IMR-90 (cell line): ENCODE results near the gene NTMT2.

ENCODE experiments used
- POLR2A ChIP-seq: IDR thresholded peaks from 2 replicates; pipeline ENCODE4 v1.6.1; 2012; ENCODE audit warnings: mild to moderate bottlenecking, low read depth, low read length
- TF ChIP-seq, protein P1 (sequence below): conservative IDR thresholded peaks from 2 replicates; pipeline ENCODE4 v1.5.1; 2012; ENCODE audit warnings: mild to moderate bottlenecking, low read depth, low read length, improper control_type of control experiment

DNA sequence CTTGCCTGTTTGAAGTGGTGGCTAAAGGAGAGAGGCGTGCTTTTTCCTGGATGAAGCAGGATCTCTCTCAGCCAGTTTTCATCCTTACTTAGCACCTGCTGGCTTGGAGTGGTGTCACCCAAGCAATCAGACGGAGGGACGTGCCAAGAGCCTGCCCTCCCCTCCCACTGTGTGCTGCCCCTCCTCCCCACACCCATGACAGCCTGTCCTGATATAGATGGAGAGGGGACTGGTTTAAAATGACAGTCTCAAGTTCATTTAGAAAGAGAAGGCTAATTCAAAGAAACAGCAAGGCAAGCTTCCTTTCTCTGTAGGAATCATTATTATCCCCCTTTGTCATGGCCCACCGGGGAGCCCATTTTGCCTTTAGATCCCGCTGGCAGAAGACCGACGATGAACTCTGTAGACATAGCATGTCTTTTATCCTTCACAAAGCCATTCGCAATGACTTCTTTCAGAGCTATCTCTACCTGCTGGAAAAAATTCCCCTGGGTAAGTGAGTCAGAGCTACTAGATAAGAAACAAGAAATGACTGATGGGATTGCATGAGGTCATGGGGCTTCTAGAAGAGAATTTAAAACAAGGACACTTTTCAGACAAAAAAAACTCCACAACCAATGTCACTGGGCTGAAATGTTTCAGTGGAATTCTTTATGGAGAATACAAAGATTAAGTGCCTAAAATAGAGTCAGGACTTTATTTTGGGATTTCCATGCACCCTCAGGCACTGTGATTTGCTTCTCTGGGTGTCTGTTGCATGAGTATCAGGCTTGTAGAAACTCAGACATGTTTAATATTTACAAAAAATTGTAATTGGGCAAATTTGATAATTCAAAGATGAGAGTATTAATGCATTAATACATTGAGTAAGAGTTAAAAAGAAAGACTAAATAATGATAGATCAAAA lies at the start of gene NTMT2:
- TF ChIP-seq, protein P1, sequence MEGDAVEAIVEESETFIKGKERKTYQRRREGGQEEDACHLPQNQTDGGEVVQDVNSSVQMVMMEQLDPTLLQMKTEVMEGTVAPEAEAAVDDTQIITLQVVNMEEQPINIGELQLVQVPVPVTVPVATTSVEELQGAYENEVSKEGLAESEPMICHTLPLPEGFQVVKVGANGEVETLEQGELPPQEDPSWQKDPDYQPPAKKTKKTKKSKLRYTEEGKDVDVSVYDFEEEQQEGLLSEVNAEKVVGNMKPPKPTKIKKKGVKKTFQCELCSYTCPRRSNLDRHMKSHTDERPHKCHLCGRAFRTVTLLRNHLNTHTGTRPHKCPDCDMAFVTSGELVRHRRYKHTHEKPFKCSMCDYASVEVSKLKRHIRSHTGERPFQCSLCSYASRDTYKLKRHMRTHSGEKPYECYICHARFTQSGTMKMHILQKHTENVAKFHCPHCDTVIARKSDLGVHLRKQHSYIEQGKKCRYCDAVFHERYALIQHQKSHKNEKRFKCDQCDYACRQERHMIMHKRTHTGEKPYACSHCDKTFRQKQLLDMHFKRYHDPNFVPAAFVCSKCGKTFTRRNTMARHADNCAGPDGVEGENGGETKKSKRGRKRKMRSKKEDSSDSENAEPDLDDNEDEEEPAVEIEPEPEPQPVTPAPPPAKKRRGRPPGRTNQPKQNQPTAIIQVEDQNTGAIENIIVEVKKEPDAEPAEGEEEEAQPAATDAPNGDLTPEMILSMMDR: no peak
- no peak for TF ChIP-seq POLR2A
